Effector CD8-positive, alpha-beta T cell (primary cell): ENCODE measurements around the gene NRXN3.

ENCODE experiments used
- DNase-seq: peaks from one replicate; lab custom pipeline; 2025; lab: John Stamatoyannopoulos, UW

The NRXN3 gene

DNA sequence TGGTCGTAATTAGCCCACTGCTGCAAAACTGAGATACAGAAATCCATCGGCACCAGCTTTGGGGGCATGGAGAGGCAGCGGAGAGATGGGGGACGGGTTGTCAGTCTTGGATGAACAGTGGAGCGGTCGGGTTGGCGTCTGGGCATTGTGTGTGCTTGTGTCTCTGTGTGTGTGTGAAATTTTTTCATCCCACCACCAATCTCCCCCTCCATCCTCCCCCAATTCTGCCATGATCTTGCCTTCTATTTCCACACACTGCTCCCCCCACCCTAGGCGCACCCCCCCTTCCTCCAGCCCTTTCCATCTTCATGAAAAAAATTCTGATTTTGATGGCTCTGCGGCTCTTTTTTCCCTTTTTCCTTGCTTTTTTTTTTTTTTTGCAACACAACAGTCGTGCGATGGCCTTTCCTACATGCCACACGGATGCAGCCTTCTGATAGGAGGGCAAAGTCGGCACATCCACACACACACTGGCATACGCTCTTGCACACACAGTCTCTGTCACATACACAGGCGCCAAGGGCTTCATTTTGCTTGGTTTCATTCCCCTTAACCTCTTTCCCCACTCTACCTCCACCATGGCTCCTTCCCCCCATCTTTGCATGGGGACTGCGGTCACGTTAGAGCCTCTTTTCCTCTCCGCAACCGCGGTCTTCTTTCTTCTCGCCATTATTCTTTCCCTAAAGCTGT is 3.3 kb downstream of the NRXN3 start:
- DNase-seq: no peak

DNA sequence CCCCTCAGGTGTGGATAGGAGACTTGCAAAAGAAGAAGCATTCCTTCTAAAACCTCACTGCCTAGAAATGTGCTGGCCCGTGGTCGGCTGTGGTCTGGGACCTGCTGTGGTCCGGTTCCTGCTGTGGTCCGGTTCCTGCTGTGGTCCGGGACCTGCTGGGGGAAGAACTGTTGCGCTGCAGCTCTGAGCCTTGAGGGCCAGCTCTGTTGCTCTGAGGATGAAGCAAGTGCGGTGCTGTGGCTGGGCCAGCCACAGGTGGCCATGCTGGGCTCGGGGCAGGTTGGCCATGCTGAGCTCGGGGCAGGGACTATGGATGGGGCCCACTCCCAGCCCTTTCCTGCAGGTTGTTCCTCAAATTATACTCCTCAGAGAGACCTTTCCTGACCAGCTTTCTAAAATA is 5.2 kb downstream of the NRXN3 start:
- no peak for DNase-seq

DNA sequence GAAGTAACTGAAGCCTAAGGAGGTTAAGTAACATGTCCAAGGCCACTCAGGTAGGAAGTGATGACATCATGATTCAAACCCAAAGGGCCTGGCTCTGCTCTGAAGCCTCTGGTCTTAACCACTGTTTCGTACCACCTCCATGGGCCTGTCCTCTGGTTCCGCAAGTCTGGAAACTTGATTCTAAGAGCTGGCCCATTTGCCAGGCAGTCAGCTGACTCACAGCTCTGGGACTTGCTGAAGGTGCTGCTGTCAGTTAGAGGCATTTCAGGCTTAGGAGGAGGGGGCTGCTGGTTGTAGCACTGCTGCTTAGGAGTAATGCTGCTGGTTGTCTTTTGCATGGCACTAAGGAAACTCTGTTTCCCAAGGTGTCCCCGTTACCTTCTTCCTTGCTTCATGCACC is 7.9 kb downstream of the NRXN3 start:
- no peak for DNase-seq

DNA sequence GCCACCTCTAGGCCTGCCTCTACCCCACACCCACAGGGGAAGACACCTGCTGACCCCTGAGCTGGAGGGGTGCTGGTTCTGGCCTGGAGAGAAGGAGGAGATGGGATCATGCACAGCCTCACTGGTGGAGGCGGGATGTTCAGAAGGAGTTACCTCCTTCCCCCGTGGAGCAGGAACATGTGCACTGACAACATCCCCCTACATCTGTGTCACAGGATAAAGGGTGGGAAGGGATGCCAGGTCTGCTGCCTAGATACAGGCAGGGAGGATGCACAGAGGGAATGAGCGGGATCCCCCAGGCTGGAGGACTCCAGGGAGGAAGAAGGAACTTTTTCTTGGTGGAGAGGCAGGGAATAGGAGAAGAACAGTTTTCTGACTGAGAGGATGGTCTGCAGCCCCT is 8.8 kb downstream of the NRXN3 start:
- DNase-seq: no peak

DNA sequence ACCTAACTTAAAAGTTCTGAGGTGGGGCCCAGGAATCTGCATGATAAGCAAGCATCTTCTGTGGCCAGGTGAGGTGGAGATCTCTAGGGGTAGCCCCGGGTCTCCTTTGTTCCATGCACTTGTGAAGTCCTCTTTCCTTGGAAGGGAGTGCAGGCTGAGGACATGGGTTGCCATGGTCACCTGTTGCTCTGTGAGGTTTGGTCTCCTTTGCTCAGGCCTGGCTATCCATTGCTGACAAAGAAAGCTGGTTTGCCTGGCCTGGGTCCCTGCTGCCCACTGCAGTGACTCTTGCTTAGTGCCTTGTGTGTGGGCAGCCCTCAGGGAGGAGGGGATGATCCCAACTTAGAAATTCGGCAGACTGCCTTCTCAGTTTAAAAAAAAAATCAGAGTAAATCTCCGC is 11.1 kb downstream of the NRXN3 start:
- DNase-seq: no peak

DNA sequence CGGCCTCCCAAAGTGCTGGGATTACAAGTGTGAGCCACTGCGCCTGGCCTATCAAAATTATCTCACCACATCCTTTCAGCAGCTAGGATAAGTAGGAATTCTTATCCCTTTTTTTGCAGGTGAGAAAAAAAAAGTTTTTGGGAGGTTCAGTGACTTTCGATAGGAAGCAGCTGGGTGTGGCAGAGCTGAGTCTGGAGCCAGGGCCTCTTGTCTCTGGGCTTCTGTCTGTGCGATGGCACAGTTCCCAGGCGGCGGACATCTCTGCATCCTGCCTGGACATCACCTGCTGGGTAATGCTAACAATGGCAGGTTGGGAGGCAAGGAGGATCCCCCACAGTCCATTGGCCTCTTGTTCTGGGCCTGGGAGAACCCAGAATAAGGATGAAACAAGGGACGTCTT is 12.5 kb downstream of the NRXN3 start:
- no peak for DNase-seq

DNA sequence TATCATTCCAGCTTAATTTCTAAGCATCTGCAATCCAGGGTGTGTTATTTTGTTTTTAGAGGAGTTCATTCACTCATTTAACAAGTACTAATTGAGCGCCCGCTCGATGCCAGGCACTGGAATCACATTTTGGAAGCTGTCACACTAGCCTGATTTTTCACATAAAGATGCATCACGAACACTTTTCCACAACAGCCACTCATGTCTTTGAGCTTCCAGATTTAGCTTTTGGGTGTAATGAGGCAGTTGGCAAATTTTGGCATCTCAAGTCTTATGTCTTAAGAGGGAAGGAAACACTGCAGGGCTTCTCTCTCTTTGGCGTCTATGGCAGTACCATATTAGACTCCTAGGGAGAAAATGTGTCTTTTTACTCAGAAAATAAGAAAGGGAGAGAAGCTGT is 14.0 kb downstream of the NRXN3 start:
- no peak for DNase-seq

DNA sequence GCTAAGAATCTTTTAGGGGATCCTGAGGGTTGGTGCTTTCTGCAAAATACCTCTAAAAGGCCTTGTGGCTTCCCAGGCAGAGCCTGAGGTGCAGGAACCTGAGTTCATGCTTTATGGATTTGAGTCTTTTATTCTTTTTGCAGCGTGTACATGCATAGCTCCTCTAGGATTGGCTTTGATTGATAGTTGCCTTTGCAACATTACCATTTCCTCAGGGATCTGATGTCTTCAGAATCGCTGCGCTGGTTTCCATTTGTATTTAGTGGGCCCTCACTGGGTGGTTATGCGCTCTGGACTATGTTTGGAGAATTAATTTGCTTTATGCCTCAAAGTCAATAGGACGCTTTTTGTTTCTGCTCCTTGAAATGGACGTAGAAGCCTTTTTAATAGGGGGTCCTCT is 16.1 kb downstream of the NRXN3 start:
- no peak for DNase-seq

DNA sequence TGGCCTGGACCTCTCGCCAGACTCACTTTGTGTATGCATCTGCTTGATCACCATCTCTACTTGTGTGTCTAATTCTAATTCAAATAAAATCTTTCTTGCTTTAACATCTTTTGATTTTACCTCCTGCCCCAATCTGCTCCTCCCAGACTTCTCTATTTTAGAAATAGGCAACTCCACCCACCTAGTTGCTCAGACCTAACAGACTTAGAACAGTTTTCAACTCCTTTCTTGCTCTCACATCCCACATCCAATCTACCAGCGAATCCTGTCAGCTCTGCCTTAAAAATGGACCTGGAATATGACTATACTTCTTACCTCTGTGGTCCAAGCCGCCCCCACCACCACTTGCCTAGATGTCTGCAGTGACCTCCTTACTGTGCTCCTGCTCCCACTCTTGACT is 18.7 kb downstream of the NRXN3 start:
- DNase-seq: no peak

DNA sequence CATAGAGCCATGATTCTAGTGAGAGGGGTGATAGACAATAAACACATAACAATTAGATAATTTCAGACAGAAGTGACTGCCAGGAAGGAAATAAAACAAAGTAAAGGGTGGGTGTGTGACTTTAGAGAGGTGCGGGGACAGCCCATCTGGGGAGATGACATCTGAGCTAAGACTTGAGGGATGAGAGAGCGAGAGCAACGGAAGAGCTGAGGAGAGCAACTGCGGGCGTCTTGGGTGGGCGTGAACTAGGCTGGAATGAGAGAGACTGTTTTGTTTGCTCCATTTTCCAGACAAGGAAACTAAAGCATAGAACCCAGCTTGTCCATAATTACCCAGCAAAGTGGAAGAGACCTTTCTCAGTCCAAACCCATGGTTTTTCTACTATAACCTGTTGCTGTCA is 25.3 kb downstream of the NRXN3 start:
- no peak for DNase-seq

DNA sequence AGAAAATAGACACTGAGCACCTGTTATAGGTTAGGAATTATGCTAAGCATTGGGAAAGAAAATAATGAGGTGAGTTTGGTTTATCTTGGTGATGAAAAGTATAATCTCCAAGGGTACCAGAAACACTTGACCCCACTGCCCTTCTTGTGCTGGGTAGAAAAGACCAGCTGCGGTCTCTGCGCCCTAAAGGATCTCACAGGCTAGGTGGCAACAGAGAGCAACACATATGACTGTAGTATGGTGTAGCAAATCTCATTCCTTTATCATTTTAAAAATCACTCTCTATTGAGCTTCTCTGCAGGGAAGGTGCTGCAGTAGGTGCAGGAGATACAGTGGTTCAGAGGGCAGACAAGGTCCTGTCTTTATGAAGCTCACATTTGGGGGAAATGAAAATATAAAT is 26.1 kb downstream of the NRXN3 start:
- DNase-seq: no peak

DNA sequence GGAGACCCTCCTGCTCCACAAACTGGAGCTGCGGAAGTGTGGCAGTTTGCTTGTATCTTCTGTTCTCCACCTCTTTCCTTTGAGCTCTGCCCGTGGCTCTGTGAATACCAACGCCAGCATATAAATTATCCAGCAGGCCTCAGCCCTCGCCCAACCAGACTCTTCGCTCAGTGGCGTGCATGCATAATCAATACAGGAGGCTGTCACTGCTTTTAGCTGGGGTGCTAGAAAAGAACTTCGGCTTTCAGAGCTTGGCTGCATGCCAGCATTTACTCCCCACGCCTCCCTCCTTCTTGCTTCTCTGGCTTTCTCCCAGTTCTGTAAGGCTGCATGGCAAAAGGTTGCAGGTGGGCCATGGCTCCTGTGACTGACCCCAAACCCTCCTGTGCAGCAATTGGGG is 26.9 kb downstream of the NRXN3 start:
- DNase-seq: no peak

DNA sequence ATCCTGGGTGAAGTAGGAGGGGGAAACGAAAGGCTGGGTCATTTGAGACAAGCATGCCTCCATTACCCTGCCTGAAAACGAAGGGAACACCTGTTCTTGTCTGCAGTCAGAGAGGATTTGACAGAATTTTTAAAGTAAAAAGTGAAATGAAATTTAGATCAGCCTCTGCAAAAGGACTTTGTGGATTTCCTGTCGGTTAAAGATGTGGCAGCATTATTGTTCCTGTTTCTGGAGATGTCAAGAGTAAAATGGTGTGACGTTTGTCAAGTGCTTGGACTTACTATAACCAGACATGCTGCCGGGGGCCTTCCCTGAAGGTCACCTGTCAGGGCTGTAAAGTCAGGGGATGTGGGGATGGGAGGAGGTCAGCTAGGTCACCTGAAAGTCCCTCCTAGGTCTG is 32.0 kb downstream of the NRXN3 start:
- no peak for DNase-seq

DNA sequence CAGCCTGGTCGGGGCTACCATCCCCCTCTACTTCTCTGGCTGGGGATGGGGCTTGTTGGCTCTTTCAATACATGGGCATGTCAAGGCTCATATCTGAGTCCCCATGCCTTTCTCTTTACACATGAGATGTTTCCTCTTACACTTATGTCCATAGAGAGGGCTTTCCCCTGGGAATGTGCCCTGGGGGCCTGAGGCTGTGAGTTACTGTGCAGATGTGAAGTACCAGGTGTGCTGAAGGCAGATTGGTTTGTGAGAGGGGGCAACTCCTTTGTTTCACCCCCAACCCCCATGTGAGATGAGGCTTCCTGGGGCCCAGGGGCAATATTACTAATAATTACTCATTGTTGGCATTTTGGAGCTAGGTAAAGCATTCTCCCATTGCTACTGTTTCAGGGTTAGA is 32.8 kb downstream of the NRXN3 start:
- no peak for DNase-seq

DNA sequence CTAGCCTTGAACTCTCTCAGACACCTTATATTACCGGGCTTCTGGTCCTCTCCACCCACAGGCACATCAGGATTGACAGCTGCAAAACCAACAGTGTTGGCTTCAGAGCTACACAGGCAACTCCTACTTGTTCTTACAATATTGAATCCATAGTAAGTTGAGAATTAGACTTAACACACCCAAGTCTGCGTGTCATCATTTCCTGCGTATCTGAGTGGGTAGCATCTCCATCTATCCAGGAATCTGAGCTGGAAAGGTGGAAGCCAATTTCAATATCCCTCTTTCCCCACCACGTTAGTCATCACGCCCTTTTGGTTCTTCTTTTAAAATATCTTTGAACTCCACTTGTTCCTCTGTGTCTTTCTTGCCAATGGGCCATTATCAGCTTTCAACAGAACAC is 37.2 kb downstream of the NRXN3 start:
- DNase-seq: no peak

DNA sequence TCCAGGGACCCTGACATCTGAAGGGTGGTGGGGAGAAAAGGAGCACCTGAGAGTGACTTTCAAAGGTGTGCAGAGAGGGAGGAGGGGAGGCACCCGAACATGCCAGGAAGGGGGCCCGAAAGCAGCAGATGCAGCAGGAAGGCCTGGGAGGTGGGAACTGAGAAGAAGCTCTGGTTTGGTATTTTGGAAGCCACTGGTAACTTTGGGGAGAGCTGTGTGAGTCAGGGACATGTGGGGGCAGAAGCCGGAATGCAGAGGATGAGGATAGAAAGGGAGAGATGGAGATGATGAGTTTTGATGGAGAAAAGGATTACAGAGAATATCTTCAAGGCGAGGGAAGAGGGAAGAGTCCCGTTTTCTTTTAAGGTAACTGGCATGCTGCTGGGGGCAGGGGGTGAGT is 50.1 kb downstream of the NRXN3 start:
- no peak for DNase-seq

DNA sequence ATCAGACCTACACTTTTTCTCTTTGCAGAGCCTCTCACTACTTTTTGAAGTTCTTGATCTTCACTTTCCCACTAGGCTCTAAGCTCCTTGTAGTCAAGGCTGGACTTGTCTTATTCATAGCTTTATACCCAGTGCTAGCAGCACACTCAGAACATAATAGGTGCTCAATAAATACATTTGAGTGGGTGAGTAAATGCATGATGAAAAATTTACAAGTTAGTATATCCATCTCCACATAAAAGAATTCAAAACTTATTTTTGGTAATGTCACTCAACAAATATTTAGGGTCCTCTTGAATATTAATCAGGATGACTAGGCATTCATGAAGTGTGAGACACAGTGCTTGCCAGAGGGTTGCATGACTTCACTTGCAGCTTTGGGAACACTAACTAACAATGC is 52.6 kb downstream of the NRXN3 start:
- no peak for DNase-seq

DNA sequence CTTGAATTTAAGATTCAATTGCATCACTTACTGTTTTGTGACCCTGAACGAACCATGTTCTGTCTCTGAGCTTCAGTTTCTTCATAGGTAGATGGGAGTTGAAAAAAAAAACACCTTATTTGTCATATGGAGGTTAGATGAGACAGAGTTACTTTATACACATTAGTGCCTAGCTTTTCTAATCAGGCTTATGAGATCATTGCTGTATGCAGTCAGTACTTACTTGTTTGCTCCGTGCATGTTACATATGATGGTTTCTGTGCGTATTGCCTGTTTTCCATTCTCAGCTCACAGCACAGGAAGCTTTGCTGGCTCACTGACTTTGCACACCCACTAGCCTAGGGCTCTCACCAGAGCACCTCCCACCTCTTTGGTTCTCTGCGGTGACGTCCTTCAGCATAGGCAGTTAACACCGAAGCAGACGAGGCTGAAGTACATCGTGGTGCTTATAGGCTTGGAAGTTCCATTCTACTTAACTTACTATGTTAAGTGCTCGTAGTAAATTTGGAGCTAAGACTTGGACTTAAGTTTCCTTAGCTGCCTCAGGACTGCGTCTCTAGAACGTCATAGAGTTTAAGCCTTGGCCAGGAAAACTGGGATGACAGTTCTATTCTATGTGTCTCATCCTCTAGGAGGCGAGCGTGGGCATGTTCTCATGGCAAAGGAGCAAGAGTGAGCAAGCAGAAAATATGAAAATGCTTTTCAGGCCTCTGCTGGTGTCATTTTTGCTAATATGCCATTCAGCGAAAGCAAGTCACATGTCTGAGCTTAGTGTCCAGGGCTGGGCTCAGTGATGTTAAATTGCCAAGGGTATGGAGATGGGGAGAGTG is 57.3 kb downstream of the NRXN3 start:
- DNase-seq: no peak

DNA sequence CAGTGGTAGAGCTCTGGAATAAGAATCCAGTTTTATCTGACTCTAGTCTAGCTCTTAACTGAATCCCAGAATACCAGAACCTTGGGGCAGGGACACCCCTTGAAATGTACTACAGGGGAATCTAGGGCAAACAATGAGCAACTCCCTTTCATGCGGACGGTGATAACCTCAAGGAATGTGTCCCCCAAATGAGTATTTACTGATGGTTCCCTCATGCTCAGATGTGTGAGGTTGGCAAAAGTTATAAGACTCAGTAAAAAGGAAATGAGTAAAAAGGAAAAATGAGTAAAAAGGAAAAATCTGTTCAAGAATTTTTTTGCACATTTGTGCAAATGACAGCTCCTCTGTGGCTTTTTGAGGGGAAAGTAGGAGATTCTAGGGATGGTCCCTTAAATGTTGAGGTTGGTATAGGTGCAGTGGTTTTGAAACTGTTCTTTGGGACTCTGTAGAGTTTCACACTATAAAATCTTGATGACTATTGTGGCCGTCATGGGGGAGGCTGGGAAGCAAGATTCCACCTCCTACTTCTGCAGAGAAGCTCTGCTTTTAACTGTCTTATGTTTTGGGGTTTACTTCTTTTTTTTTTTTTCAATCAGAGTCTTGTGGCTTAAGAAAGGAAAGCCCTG is 58.6 kb downstream of the NRXN3 start:
- no peak for DNase-seq

DNA sequence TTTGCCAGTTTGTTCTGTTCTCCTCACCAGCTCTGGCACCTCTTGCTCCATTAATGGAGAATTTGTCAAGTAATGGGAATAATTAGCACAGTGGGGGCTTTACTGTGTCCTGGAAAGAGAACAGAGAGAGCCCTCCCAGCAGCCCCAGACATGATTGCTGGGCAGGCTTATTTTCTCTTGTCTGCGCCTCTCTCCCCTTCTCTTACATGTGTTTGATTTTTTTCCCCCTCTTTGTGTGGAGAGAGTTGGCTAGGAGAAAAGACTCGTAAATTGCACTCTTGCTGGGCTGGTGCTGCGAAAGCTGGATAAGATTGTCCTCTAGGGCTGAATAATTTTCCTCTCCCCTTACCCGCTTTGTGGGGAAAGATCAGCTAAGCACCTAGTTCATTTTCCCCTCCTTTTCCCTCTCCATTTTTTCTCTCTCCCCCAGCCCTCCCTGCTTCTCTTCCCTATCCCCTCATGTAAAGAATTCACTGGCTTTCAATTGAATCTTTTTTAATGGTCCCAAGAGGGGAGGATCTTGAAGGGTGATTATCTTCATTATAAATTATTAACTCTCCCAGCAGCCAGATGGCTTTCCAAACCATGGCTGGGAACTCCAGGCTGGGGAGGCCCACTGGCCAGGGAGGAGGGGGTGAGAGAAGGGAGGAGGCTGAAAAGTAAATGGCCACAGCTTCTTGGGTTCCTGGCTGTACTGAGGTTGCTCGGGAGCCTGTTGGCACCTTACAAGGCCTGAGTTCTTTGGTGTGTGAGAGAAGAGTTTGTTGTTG is 62.2 kb downstream of the NRXN3 start:
- DNase-seq: no peak

DNA sequence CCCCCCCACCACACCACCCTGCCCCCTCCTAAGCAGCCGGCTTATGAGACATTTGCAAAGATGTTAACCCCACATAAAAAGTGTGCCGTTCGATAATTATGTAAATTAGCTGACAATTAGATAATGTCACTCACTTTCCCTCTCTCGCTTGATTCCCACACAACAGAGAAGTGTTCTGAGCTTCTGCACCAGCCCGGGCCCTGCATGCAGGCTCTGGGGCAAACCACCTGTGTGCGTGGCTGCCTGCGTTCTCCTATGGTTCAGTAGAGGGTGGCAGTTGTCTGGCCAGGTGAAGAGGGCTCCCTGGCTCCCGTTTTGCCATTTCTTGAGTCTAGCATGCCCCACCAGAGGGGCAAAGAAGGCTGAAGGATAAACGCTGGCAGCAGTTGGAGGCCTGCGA is 68.0 kb downstream of the NRXN3 start:
- DNase-seq: no peak

DNA sequence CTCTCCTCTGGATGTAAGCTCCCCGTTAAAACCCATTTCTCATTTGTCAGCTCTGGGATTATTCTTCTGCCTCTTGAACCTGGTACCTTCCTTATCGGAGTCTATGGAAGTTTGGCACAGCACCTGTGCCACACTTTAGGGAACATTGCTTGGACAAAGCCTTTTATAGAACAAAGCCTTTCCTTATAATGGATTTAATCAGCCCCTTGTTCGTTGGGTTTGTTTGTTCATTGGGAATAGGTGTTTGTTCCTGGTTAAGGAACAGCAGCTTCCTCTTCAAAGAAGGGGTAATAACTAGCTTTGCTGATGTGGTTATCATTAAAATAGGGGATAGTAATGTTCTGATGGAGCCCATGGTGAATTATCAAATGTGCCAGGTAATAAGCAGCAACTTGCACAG is 70.4 kb downstream of the NRXN3 start:
- no peak for DNase-seq

DNA sequence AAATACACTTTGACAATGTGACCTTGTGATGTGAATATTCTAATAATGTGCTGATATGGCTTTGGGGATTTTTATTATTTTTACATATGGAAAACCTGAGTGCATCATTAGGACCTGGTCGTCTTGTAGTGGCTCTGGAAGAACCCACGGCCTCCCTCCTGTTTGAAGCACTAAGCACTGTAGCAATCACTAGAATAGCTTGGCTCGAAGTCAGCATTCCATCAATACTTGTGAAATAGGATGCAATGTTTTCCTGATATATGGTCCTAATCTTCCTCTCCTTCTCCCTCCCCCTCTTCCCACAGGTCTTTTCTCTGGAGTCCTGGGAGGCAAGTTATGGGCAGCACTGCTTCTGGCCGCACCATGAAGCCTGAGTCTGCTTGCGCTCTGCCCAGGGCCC is 71.9 kb downstream of the NRXN3 start:
- no peak for DNase-seq
